GM06990 (cell line): Measurements from ENCODE around the gene KRI1.
"Not testable (repeated sequence)": the region's sequence is repeated elsewhere in the genome, so short reads cannot be mapped to it uniquely, and the experiment has no call there.

Experiments
- DNase-seq: peaks from one replicate; pipeline ENCODE4 v3.0.0-alpha.2; 2011; ENCODE audit not compliant: insufficient read length; ENCODE audit errors: extremely low read depth
- H3K27me3 ChIP-seq: replicated peaks from 2 replicates; pipeline ENCODE4 v1.6.0; 2011; ENCODE audit warnings: low read length; ENCODE audit not compliant: control insufficient read depth, insufficient read depth
- H3K36me3 ChIP-seq: 2 replicates; pipeline ENCODE4 v1.5.1; 2011; ENCODE audit warnings: low read length; ENCODE audit not compliant: control insufficient read depth, insufficient read depth
- H3K4me3 ChIP-seq: replicated peaks from 2 replicates; pipeline ENCODE4 v1.5.1; 2011; ENCODE audit warnings: low read depth, mild to moderate bottlenecking, control low read depth, low read length
- CTCF ChIP-seq: IDR thresholded peaks from 2 replicates; pipeline ENCODE4 v1.5.1; 2011; ENCODE audit warnings: low read length, control low read depth, mild to moderate bottlenecking, inconsistent platforms; ENCODE audit not compliant: insufficient read depth, poor library complexity, severe bottlenecking

Gene KRI1

GRCh38 chr19:10554760-10555609 is 10.8 kb downstream of the KRI1 start:
- Histone ChIP-seq H3K4me3 (no peak overlapping the region), H3K36me3 (peaks cover 43% of the 10 kb centered on the region), H3K27me3 (no peaks in the 10 kb centered on the region)
- no peak for TF ChIP-seq CTCF
- DNase-seq: no peak

- Histone ChIP-seq H3K27me3 (no peaks in the 10 kb centered on the region), H3K36me3 (peaks cover 39% of the 10 kb centered on the region), H3K4me3 (no peak overlapping the region)
- TF ChIP-seq CTCF: no peak
- peak; percentile 66 for DNase-seq
These were observed 11.8 kb downstream of the KRI1 start for GRCh38 chr19:10553943-10554381.

GRCh38 chr19:10553087-10553667 is 12.6 kb downstream of the KRI1 start:
- Histone ChIP-seq H3K4me3 (no peak overlapping the region), H3K27me3 (no peaks in the 10 kb centered on the region), H3K36me3 (peaks cover 39% of the 10 kb centered on the region)
- DNase-seq: no peak
- TF ChIP-seq CTCF: no peak

GRCh38 chr19:10552510-10553053 is 13.2 kb downstream of the KRI1 start:
- TF ChIP-seq CTCF: no peak
- Histone ChIP-seq H3K36me3 (peaks cover 35% of the 10 kb centered on the region), H3K27me3 (no peaks in the 10 kb centered on the region), H3K4me3 (no peak overlapping the region)
- DNase-seq: no peak

- Histone ChIP-seq H3K27me3 (no peaks in the 10 kb centered on the region), H3K36me3 (peaks cover 39% of the 10 kb centered on the region), H3K4me3 (no peak overlapping the region)
- peak; percentile 3 for TF ChIP-seq CTCF
- DNase-seq: no peak
These were observed 14.0 kb downstream of the KRI1 start for GRCh38 chr19:10551698-10552301.

- DNase-seq, H3K27me3 ChIP-seq: not testable (repeated sequence)
- H3K36me3 ChIP-seq: peaks cover 38% of the 10 kb centered on the region
These were observed 14.8 kb downstream of the KRI1 start for GRCh38 chr19:10551006-10551405.

More at GRCh38 chr19:10551006-10551405, 14.8 kb downstream of the KRI1 start:
- H3K4me3 ChIP-seq: not testable (repeated sequence)
